Suprapubic skin (tissue), 4 donors: ENCODE results near the gene CCDC57. TPM values are rescaled to one million over a fixed set of nuclear protein-coding genes. Genes with fewer than 3 reads are reported as not detected.

Source experiments
- DNase-seq, 2 donors: peaks; one replicate each; pipeline ENCODE4 v3.0.0-alpha.2; 2019; ENCODE audit warnings: low spot score in 2 of 2
- H3K27ac ChIP-seq: fragments of 200-600 bp; sonication (generic); one replicate; pipeline ENCODE4 v1.5.1; 2019
- H3K27me3 ChIP-seq: fragments of 200-600 bp; sonication (generic); one replicate; pipeline ENCODE4 v1.5.1; 2019
- H3K36me3 ChIP-seq: fragments of 200-600 bp; sonication (generic); one replicate; pipeline ENCODE4 v1.5.1; 2019
- H3K4me1 ChIP-seq: fragments of 200-600 bp; sonication (generic); one replicate; pipeline ENCODE4 v1.5.1; 2019
- H3K4me3 ChIP-seq: fragments of 200-600 bp; sonication (generic); one replicate; pipeline ENCODE4 v1.5.1; 2019; ENCODE audit warnings: mild to moderate bottlenecking
- H3K9me3 ChIP-seq: fragments of 200-600 bp; sonication (generic); one replicate; pipeline ENCODE4 v1.5.1; 2019
- EP300 ChIP-seq: sonication (generic); formaldehyde crosslinking; IDR thresholded peaks from one replicate; pipeline ENCODE4 v1.6.1; 2017; ENCODE audit warnings: antibody characterized with exemption
- POLR2A ChIP-seq, 2 donors: fragments of 450-650 bp; IDR thresholded peaks; one replicate each; pipeline ENCODE4 v1.6.1; 2017; ENCODE audit warnings: antibody characterized with exemption in 2 of 2, mild to moderate bottlenecking in 2 of 2, moderate library complexity in 2 of 2
- POLR2AphosphoS5 ChIP-seq, 3 donors: sonication (generic); formaldehyde crosslinking; IDR thresholded peaks; one replicate each; pipeline ENCODE4 v1.6.1; 2017; ENCODE audit warnings: antibody characterized with exemption in 3 of 3
- WGBS: methylation state at CpG from one replicate; pipeline ENCODE4 v1.1.5; 2018; 5-methylcytosine and 5-hydroxymethylcytosine counted together
- total RNA-seq, 4 donors: library from RNA; depleted of rRNA; stranded (reverse); fragments of >200 nt; gene quantifications; one replicate each; pipeline ENCODE4 v1.1.0, GENCODE V29; 2016
- TF ChIP-seq, protein P1 (sequence below), 2 donors: fragments of 200-600 bp in 1 of 2; fragments of 450-650 bp in 1 of 2; sonication (generic) in 1 of 2; IDR thresholded peaks; one replicate each; pipeline ENCODE4 v1.5.1; 2016 to 2019; ENCODE audit warnings: antibody characterized with exemption in 2 of 2, mild to moderate bottlenecking in 1 of 2, moderate library complexity in 1 of 2

Gene CCDC57
- total RNA-seq, 4 donors from 2014 or later, result 16.1 to 29.8 (median 20.3) TPM

DNA sequence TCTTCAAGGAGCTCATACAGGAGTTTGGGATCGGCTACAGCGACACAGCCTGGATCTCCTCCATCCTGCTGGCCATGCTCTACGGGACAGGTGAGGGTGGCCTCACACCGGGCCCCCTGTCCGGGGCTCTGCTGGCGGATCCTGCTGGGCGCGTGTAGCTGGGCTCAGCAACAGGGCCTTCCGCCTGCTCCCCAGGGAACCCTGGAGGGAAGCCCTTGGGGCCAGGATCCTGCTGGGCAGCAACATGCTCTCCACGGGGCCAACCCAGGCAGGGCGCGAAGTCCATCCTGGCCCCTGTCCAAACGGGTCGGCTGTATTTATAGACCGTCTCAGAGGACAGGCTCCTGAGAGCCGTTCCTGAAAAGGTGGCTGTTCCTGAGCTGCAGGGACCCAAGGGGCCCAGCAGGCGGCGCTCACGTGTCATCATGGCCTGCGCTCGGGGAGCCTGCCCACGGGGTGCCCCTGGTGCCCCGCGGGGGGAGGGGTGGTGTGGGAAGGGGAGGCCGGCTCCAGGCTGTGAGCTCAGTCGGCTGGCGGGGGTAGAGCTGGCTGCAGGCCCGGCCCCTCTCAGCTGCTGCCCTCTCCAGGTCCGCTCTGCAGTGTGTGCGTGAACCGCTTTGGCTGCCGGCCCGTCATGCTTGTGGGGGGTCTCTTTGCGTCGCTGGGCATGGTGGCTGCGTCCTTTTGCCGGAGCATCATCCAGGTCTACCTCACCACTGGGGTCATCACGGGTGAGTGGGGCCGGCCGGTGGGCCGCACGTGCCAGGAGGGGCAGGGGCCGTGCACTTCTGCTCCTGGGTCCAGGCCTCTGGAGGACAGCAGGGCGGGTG is 23.7 kb upstream of the CCDC57 start:
- Histone ChIP-seq H3K27me3 (no peaks in the 10 kb centered on the region), H3K9me3 (no peaks in the 10 kb centered on the region), H3K36me3 (peaks cover 5% of the 10 kb centered on the region), H3K4me1 (peaks cover 82% of the 10 kb centered on the region), H3K27ac (no peak overlapping the region), H3K4me3 (no peak overlapping the region)
- TF ChIP-seq, protein P1, sequence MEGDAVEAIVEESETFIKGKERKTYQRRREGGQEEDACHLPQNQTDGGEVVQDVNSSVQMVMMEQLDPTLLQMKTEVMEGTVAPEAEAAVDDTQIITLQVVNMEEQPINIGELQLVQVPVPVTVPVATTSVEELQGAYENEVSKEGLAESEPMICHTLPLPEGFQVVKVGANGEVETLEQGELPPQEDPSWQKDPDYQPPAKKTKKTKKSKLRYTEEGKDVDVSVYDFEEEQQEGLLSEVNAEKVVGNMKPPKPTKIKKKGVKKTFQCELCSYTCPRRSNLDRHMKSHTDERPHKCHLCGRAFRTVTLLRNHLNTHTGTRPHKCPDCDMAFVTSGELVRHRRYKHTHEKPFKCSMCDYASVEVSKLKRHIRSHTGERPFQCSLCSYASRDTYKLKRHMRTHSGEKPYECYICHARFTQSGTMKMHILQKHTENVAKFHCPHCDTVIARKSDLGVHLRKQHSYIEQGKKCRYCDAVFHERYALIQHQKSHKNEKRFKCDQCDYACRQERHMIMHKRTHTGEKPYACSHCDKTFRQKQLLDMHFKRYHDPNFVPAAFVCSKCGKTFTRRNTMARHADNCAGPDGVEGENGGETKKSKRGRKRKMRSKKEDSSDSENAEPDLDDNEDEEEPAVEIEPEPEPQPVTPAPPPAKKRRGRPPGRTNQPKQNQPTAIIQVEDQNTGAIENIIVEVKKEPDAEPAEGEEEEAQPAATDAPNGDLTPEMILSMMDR (IDR thresholded peaks at IDR 0.05), result peak; percentile 69 to 95
- TF ChIP-seq EP300, result no peak
- 18% methylated on average over 16 of the region's 44 CpGs for WGBS
- DNase-seq, result peak in 1 of 2 donors; percentile 81

DNA sequence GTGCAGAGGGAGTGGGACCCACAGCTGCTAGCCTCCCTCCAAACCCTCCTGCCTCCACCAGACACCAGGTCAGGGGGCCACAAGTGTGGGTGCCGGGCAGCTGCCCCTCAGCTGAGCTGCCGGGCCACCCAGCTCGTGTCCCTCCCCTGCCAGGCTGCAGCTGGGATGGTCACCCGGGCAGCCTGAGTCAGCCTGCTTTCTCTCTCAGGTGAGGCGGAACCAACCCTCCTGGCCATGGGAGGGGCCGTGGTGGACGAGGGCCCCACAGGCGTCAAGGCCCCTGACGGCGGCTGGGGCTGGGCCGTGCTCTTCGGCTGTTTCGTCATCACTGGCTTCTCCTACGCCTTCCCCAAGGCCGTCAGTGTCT is 23.1 kb upstream of the CCDC57 start:
- 26% methylated on average over 9 of the region's 15 CpGs for WGBS
- no peak for TF ChIP-seq POLR2A (IDR thresholded peaks at IDR 0.05)
- TF ChIP-seq, protein P1 (IDR thresholded peaks at IDR 0.05), result no peak
- TF ChIP-seq EP300, result no peak
- H3K27me3 ChIP-seq, result no peaks in the 10 kb centered on the region
- no peak overlapping the region for H3K4me3 ChIP-seq
- no peaks in the 10 kb centered on the region for H3K9me3 ChIP-seq
- peaks cover 5% of the 10 kb centered on the region for H3K36me3 ChIP-seq
- peaks cover 82% of the 10 kb centered on the region for H3K4me1 ChIP-seq
- DNase-seq, result no peak
- H3K27ac ChIP-seq, result no peak overlapping the region

DNA sequence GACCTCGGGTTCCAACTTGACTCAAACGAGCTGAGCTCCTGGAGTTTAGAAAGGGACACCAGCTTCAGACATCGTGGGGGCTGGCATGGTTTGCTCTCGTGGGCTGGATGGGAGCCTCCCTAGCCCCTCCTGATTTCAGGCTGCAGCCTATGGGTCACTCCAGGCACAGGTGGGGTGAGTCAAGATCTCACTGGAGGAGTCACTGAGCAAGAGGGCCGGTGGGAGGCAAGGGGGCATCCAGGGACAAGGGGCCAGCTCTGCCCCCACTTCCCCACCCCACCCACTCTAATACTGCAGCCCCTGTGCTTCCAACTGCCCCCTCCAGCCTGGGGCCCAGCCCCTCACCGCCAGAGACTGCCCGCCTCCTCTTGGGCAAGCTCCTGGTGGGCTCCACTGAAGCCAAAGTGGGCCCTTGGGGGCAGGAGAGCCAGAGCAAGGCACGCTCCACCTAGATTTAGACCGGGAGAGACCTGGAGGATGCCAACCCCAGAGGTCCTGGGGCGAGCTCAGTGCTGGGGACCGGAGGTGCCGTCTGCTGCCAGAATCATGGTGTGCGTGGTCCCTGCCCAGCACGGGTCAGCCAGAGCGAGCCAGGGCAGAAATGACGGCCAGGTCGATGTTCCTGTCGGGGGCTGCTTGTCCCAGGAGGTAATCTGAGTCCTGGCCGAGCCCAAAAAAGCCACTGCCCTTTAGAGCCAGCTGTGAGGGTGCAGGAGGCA is 22.6 kb upstream of the CCDC57 start:
- Histone ChIP-seq H3K4me3 (no peak overlapping the region), H3K27ac (no peak overlapping the region), H3K9me3 (no peaks in the 10 kb centered on the region), H3K36me3 (peaks cover 5% of the 10 kb centered on the region), H3K4me1 (peaks cover 82% of the 10 kb centered on the region), H3K27me3 (peaks cover 4% of the 10 kb centered on the region)
- DNase-seq, result peak in 1 of 2 donors; percentile 62
- WGBS, result 86% methylated on average over 6 of the region's 19 CpGs
- TF ChIP-seq POLR2A (IDR thresholded peaks at IDR 0.05), result no peak
- TF ChIP-seq, protein P1 (IDR thresholded peaks at IDR 0.05), result no peak
- no peak for TF ChIP-seq EP300
- no peak for TF ChIP-seq POLR2AphosphoS5 (IDR thresholded peaks at IDR 0.05)

DNA sequence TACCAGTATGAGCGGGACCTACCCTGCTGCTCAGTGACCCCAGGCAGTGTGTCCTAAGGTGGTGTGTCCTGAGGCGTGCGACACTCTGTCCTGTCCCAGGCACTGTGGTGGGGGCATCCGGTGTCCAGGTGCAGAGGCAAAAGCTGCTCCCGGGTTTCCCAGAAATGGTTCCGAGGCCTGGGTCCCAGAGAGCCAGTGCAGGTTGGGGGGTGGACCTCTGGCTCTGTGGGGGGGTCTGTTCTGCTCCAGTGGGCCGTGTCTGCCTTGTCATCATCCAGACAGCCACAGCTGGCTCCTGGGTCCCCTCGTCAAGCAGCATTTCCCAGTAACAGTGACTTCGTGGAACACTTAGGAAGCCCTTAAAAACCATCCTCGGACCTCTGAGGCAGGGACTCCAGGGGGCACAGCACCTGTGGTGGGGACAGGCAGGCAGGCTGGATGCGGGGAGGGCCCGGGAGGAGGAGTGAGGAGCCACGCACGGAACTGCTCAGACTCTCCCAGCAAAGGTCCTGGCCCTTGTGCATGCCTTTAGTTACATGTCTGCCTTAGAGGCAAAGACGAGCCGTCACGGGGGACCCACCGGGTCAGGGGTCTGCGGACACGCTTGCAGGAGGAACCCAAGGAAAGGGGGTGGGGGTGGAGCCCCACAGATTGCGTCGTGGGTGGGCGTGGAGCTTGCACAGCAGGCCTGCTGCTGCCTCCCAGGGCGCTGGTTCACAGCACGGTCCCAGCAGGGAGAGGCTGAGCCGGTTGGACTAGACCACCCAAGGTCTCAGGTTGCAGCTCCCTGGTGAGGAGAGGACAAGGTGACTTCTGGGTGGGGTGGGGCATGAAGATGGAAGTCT is 21.8 kb upstream of the CCDC57 start:
- Histone ChIP-seq H3K27me3 (peaks cover 11% of the 10 kb centered on the region), H3K4me1 (peaks cover 82% of the 10 kb centered on the region), H3K9me3 (no peaks in the 10 kb centered on the region), H3K27ac (no peak overlapping the region), H3K4me3 (no peak overlapping the region), H3K36me3 (peaks cover 1% of the 10 kb centered on the region)
- peak; percentile 70 to 78 for DNase-seq
- 60% methylated on average over 17 of the region's 26 CpGs for WGBS
- no peak for TF ChIP-seq POLR2A (IDR thresholded peaks at IDR 0.05)
- no peak for TF ChIP-seq EP300
- TF ChIP-seq, protein P1 (IDR thresholded peaks at IDR 0.05), result no peak
- TF ChIP-seq POLR2AphosphoS5 (IDR thresholded peaks at IDR 0.05), result no peak
